A673 (cell line): ENCODE measurements around the gene POLR3K.

Experiments used
- CTCF ChIP-seq: fragments of 300-800, 200-600 bp; sonication (generic); conservative IDR thresholded peaks from 2 replicates; pipeline ENCODE4 v1.5.1; 2017; ENCODE audit warnings: low read depth, mild to moderate bottlenecking, antibody characterized with exemption, low read length, moderate library complexity, mixed read lengths
- EZH2 ChIP-seq: fragments of 200-600 bp; sonication (generic); IDR thresholded peaks from 2 replicates; pipeline ENCODE4 v1.6.1; 2017; ENCODE audit warnings: borderline replicate concordance, low read depth, mild to moderate bottlenecking, mixed read lengths, antibody characterized with exemption, low read length; ENCODE audit not compliant: poor library complexity, severe bottlenecking

GRCh38 chr16:86483-86952 lies 33.1 kb upstream of the POLR3K start:
- no peak for TF ChIP-seq CTCF
- TF ChIP-seq EZH2 = no peak
